Urinary bladder (tissue), 4 donors: Measurements from ENCODE around the gene LIN28B. TPM values are rescaled to one million over a fixed set of nuclear protein-coding genes. Genes with fewer than 3 reads are reported as not detected.

Source experiments
- DNase-seq: peaks from one replicate; pipeline ENCODE4 v3.0.0-alpha.2; 2015; ENCODE audit errors: extremely low spot score
- H3K27ac ChIP-seq: one replicate; pipeline ENCODE4 v1.5.1; 2013; ENCODE audit warnings: low read depth, mild to moderate bottlenecking, moderate library complexity
- H3K36me3 ChIP-seq: one replicate; pipeline ENCODE4 v1.6.1; 2013; ENCODE audit warnings: mild to moderate bottlenecking, moderate library complexity; ENCODE audit not compliant: insufficient read depth
- H3K4me1 ChIP-seq: one replicate; pipeline ENCODE4 v1.6.1; 2013; ENCODE audit warnings: mild to moderate bottlenecking, moderate library complexity; ENCODE audit not compliant: insufficient read depth
- H3K4me3 ChIP-seq: one replicate; pipeline ENCODE4 v1.5.1; 2013; ENCODE audit warnings: low read depth, low read length
- WGBS: extraction: QIAGEN DNeasy Blood & Tissue Kit; methylation state at CpG from one replicate; pipeline ENCODE4 v1.1.7; 2013; 5-methylcytosine and 5-hydroxymethylcytosine counted together
- polyA plus RNA-seq: library from polyadenylated mRNA; stranded (reverse); fragments of 200-250 nt; gene quantifications from one replicate; pipeline ENCODE4 v1.2.3, GENCODE V29; 2013
- total RNA-seq: library from RNA; depleted of rRNA; stranded (reverse); fragments of >200 nt; gene quantifications from one replicate; pipeline ENCODE4 v1.2.3, GENCODE V29; 2014
- donor health status: healthy with polysubstance abuse.
- donor health status: healthy.

Gene LIN28B
- total and polyA plus RNA-seq, 2 donors: 0.37 TPM; not detected in 1

- Histone ChIP-seq H3K4me1 (no peaks in the 10 kb centered on the region), H3K4me3 (no peak overlapping the region), H3K27ac (no peak overlapping the region), H3K36me3 (no peaks in the 10 kb centered on the region)
- no peak for DNase-seq
- 70% methylated on average over 2 of the region's 2 CpGs for WGBS
Measured at GRCh38 chr6:105041880-105042279, 85.0 kb downstream of the LIN28B start.

- Histone ChIP-seq H3K27ac (no peak overlapping the region), H3K4me1 (no peaks in the 10 kb centered on the region), H3K4me3 (no peak overlapping the region), H3K36me3 (no peaks in the 10 kb centered on the region)
- no peak for DNase-seq
Measured at GRCh38 chr6:105042648-105043047, 85.7 kb downstream of the LIN28B start.

GRCh38 chr6:105043979-105044378 lies 87.1 kb downstream of the LIN28B start:
- Histone ChIP-seq H3K27ac (no peak overlapping the region), H3K36me3 (no peaks in the 10 kb centered on the region), H3K4me1 (no peaks in the 10 kb centered on the region), H3K4me3 (no peak overlapping the region)
- WGBS: 95% methylated on average over 2 of the region's 2 CpGs
- DNase-seq: no peak

- H3K36me3 ChIP-seq: no peaks in the 10 kb centered on the region
- DNase-seq: no peak
- no peak overlapping the region for H3K27ac ChIP-seq
- H3K4me1 ChIP-seq: no peaks in the 10 kb centered on the region
- no peak overlapping the region for H3K4me3 ChIP-seq
- WGBS: 96% methylated on average over 1 of the region's 1 CpG
Measured at GRCh38 chr6:105045526-105045925, 88.6 kb downstream of the LIN28B start.

- 60% methylated on average over 3 of the region's 3 CpGs for WGBS
- no peaks in the 10 kb centered on the region for H3K4me1 ChIP-seq
- H3K36me3 ChIP-seq: no peaks in the 10 kb centered on the region
- no peak for DNase-seq
- no peak overlapping the region for H3K27ac ChIP-seq
- no peak overlapping the region for H3K4me3 ChIP-seq
Measured at GRCh38 chr6:105051941-105052471, 95.1 kb downstream of the LIN28B start.

DNA sequence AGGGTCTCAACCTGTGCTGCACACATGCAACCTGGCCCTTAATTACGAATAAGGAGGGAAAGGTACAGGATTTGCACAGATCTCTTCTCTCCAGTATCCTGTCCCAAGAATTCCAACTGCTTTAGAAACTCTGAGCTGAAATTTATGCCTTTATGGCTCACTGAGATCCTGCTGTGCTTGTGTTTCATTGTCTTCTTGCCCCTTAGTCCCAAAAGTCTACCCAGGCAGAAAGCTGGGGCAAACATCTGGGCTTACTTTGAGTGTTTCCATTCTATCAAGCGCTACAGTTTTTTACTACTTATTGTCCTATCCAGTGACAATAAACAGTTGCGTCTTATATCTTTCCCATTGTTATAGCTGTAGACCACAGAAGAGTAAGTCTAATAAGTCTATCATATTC lies 99.7 kb downstream of the LIN28B start:
- no peaks in the 10 kb centered on the region for H3K36me3 ChIP-seq
- no peak overlapping the region for H3K27ac ChIP-seq
- no peaks in the 10 kb centered on the region for H3K4me1 ChIP-seq
- DNase-seq: no peak
- WGBS: 80% methylated on average over 3 of the region's 3 CpGs
- no peak overlapping the region for H3K4me3 ChIP-seq

DNA sequence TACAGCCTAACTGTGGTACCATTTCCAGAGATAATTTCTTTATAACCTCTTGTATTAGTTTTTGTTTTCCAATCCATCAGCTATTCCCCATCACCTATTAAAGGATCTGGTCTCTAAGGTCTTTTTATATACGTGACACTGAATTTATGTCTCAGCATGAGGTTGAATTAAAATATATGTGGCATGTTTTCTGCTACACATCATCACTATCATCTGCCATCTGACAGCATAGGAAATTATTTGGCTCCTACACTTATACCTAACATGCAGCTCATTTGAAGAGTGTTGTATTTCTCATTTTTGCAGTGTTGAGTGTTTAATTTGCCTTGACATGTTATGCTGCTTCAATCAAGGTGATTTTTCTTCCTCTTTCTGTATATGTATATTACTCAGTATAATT lies 100.3 kb downstream of the LIN28B start:
- no peaks in the 10 kb centered on the region for H3K36me3 ChIP-seq
- DNase-seq: no peak
- no peaks in the 10 kb centered on the region for H3K4me1 ChIP-seq
- no peak overlapping the region for H3K4me3 ChIP-seq
- WGBS: 82% methylated on average over 1 of the region's 1 CpG
- H3K27ac ChIP-seq: no peak overlapping the region

DNA sequence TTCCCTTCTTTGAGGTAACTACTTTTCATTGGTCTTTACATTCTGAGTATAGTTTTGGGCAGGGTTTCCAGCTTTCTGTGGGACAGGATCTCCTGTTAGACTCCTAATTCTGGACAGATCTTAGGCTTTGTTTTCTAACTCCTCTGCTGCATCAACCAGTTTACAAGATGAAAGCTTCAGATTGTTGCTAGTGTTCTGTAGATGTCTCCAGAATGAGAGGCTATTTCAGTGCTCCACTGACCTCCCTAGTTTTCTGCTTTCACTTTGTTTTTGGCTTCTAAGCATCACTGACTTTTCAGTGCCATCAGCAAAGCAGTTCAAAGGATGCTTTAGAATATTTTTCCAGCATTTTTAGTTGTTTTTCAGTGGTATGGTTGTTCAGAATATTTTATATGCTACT lies 101.4 kb downstream of the LIN28B start:
- Histone ChIP-seq H3K4me3 (no peak overlapping the region), H3K4me1 (no peaks in the 10 kb centered on the region), H3K27ac (no peak overlapping the region), H3K36me3 (no peaks in the 10 kb centered on the region)
- DNase-seq: no peak

DNA sequence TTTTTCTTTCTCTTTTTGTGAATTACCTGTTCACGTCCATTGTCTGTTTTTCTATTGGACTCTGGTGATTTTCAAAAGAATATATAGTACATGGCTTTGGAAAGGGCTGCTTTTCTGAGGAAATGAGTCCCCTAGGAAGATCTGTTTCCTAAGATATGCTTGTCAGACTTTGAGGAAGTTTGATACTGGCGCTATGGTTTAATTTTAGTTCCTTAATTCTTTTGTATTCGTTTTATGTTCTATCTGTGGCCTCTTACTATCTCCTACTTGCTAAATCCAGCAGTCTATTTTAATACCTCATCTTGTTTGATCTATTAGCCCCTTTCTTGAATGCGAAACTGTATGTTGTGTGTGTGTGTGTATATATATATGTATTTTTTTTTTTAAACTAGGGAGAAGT lies 101.9 kb downstream of the LIN28B start:
- no peak overlapping the region for H3K4me3 ChIP-seq
- no peaks in the 10 kb centered on the region for H3K4me1 ChIP-seq
- H3K36me3 ChIP-seq: no peaks in the 10 kb centered on the region
- H3K27ac ChIP-seq: no peak overlapping the region
- DNase-seq: no peak
- WGBS: 62% methylated on average over 4 of the region's 4 CpGs

DNA sequence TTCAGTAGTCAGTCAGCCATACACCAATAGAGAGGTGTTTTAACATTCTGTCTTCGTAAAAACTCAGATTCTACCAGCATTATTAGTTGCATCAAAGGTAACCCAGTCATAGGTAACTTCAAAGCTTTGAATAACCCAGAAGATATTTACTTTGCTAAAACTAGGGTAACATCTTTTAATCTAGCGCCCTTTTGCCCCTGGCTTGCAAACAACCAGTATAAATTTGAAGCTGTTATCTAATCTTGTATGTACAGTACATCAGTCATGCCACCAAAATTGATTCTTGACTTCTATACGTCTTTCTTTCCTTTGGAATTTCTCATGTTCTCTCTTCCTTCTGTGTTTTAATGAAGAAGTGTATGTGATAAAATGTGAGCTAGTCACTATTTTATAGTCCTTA lies 109.3 kb downstream of the LIN28B start:
- WGBS: 51% methylated on average over 3 of the region's 3 CpGs
- Histone ChIP-seq H3K4me3 (no peak overlapping the region), H3K4me1 (no peaks in the 10 kb centered on the region), H3K27ac (no peak overlapping the region), H3K36me3 (no peaks in the 10 kb centered on the region)
- no peak for DNase-seq

DNA sequence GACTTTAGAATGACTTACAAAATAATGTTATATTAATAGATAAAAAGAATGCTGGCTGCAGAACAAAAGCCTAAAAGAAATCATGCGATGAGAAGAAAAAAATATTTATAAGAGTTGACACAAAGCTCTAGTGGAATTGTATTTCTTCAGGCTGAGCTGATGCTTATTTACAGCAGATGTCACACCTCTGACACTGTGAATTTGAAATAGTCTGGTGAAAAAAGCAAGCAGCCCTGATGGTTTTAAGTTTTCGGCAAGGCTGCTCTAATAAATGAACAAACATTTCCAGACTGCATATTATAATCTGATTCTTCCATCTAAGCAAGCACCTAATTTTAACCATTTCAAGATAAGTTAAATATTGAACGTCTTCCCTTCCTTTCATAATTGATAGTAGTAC lies 109.9 kb downstream of the LIN28B start:
- H3K4me1 ChIP-seq: no peaks in the 10 kb centered on the region

DNA sequence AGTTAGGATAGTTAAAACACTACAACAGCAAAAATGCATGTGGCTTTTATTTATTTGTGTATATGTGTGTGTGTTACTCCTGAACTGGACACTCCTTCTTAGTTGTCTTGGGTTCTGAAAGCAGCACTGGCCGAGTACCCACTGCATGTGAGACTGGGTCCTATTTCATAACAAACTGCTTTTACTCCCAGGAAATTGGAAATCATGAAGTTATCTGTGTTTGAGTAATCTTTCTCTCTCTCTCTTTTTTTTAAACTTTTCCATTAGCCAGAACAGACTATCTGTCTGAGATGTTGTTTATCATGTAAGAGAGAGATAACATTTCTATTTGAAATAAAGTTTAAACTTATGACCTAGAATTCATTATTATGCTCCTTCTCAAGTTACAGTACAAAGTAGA lies 110.4 kb downstream of the LIN28B start:
- DNase-seq: no peak
- no peak overlapping the region for H3K4me3 ChIP-seq
- WGBS: 28% methylated on average over 1 of the region's 1 CpG

More for the DNA sequence above, 109.9 kb downstream of the LIN28B start:
- no peak for DNase-seq
- H3K27ac ChIP-seq: no peak overlapping the region
- no peak overlapping the region for H3K4me3 ChIP-seq
- 29% methylated on average over 3 of the region's 3 CpGs for WGBS
- no peaks in the 10 kb centered on the region for H3K36me3 ChIP-seq

DNA sequence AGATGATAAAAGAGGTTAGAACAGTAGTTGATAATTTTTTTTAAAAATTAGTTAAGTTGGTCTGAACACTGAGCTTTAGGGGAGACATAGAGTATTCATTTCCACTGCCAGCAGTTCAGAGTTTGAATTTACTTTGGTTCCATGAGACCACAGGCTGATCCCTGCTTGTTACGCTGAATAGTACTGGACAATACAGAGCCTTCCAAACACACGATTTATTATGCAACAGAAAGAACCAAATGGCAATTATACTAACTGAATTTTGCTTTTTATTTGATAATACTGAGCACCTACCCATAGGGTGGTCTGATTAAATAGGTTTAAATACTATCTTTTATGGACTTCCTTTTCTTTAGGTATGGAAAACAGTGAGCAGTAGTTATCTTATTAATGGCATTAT lies 111.5 kb downstream of the LIN28B start:
- WGBS: 66% methylated on average over 2 of the region's 2 CpGs
- H3K36me3 ChIP-seq: no peaks in the 10 kb centered on the region

More for the DNA sequence above, 110.4 kb downstream of the LIN28B start:
- no peak overlapping the region for H3K27ac ChIP-seq
- no peaks in the 10 kb centered on the region for H3K36me3 ChIP-seq
- H3K4me1 ChIP-seq: no peaks in the 10 kb centered on the region

GRCh38 chr6:105069821-105070445 lies 113.0 kb downstream of the LIN28B start:
- no peak overlapping the region for H3K4me3 ChIP-seq
- no peak for DNase-seq
- 83% methylated on average over 1 of the region's 1 CpG for whole genome bisulfite sequencing
- H3K36me3 ChIP-seq: no peaks in the 10 kb centered on the region
- no peaks in the 10 kb centered on the region for H3K4me1 ChIP-seq
- no peak overlapping the region for H3K27ac ChIP-seq

More for the DNA sequence above, 111.5 kb downstream of the LIN28B start:
- H3K4me1 ChIP-seq: no peaks in the 10 kb centered on the region
- no peak for DNase-seq
- no peak overlapping the region for H3K27ac ChIP-seq
- no peak overlapping the region for H3K4me3 ChIP-seq

DNA sequence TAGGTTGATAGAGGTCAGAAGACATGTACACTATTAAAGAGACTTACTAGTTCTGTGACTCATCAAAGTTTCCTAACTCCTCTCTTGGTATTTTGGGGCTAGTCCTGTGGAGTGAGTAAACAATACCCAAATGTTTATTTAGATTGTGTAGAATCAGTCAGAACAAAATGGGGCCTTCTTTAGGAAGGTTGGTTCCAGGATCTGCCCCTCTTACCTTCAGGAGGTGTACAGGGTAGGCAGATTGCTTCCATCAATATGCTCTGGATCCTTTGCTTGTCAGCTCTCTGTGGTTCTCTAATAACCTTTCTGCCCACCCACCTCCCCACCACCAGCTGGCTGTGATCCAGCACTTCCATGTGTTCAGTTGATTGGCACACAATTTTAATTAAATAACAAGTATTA lies 115.9 kb downstream of the LIN28B start:
- no peaks in the 10 kb centered on the region for H3K4me1 ChIP-seq
- H3K36me3 ChIP-seq: no peaks in the 10 kb centered on the region
- no peak for DNase-seq
- no peak overlapping the region for H3K27ac ChIP-seq
- H3K4me3 ChIP-seq: no peak overlapping the region
